GM12878 (cell line): ENCODE data around the gene CASR.

ENCODE experiments used
- CTCF ChIP-seq, 3 experiments: IDR thresholded peaks in 2 of 3; conservative IDR thresholded peaks in 1 of 3; 2 replicates each; pipeline ENCODE4 v1.5.1; 2011; ENCODE audit warnings: low read depth in 3 of 3, low read length in 3 of 3, mild to moderate bottlenecking in 3 of 3, control low read depth in 2 of 3, moderate library complexity in 2 of 3, inconsistent platforms in 1 of 3, mixed read lengths in 1 of 3; ENCODE audit not compliant: control insufficient read depth in 2 of 3, insufficient read depth in 1 of 3; ENCODE audit errors: extremely low read depth in 1 of 3
- JUND ChIP-seq: IDR thresholded peaks from 2 replicates; pipeline ENCODE4 v1.6.1; 2012; ENCODE audit warnings: low read depth, mild to moderate bottlenecking, low read length, improper control_type of control experiment, moderate library complexity
- MYC ChIP-seq: IDR thresholded peaks from 2 replicates; pipeline ENCODE4 v1.6.1; 2011; ENCODE audit warnings: mild to moderate bottlenecking, low read length, moderate library complexity, inconsistent platforms; ENCODE audit not compliant: insufficient read depth, insufficient replicate concordance, insufficient read length, severe bottlenecking
- SMARCA5 ChIP-seq: fragments of 450-650 bp; IDR thresholded peaks from 2 replicates; pipeline ENCODE4 v1.6.1; 2017; ENCODE audit warnings: mild to moderate bottlenecking
- YY1 ChIP-seq: IDR thresholded peaks from 2 replicates; pipeline ENCODE4 v1.6.1; 2011; ENCODE audit warnings: low read depth, mild to moderate bottlenecking, low read length
- ZBTB40 ChIP-seq: fragments of 450-650 bp; IDR thresholded peaks from 2 replicates; pipeline ENCODE4 v1.6.1; 2016; ENCODE audit warnings: mild to moderate bottlenecking, moderate library complexity, borderline replicate concordance

GRCh38 chr3:122332551-122332950 lies 149.1 kb downstream of the CASR start:
- no peak for TF ChIP-seq MYC
- TF ChIP-seq CTCF (IDR thresholded peaks at IDR 0.05 in 2 of 3, conservative IDR thresholded peaks at IDR 0.05 in 1 of 3; ENCODE audit: control insufficient read depth in 2 of 3, extremely low read depth in 1 of 3, insufficient read depth in 1 of 3, low read depth in 3 of 3, low read length in 3 of 3), result no peak
- TF ChIP-seq JUND, result no peak
- TF ChIP-seq YY1, result no peak
- TF ChIP-seq SMARCA5, result no peak
- no peak for TF ChIP-seq ZBTB40
